Neural cell (in vitro differentiated cells): ENCODE results near the gene RNF145. TPM values are rescaled to one million over a fixed set of nuclear protein-coding genes. Genes with fewer than 3 reads are reported as not detected.
"Not testable (repeated sequence)": the region's sequence is repeated elsewhere in the genome, so short reads cannot be mapped to it uniquely, and the experiment has no call there.

Experiments
- H2AFZ ChIP-seq: fragments of 200-600, 300-800 bp; sonication (generic), shearing (Covaris generic); 2 replicates; pipeline ENCODE4 v1.6.0; 2014; ENCODE audit warnings: low read depth, mild to moderate bottlenecking, antibody characterized with exemption, low read length, moderate library complexity
- H3F3A ChIP-seq: fragments of 200-600 bp; shearing (Covaris generic); 2 replicates; pipeline ENCODE4 v1.6.1; 2016; ENCODE audit warnings: mild to moderate bottlenecking, moderate library complexity, mixed read lengths, antibody characterized with exemption, low read length; ENCODE audit not compliant: insufficient read depth, poor library complexity, severe bottlenecking
- H3K27ac ChIP-seq: fragments of 200-600, 300-800 bp; sonication (generic), shearing (Covaris generic); 2 replicates; pipeline ENCODE4 v1.5.1; 2014; ENCODE audit warnings: mild to moderate bottlenecking, low read length, moderate library complexity
- H3K27me3 ChIP-seq: fragments of 300-800, 200-600 bp; sonication (generic), shearing (Covaris generic); 2 replicates; pipeline ENCODE4 v1.6.0; 2014; ENCODE audit warnings: mild to moderate bottlenecking, low read depth, low read length, moderate library complexity; ENCODE audit not compliant: insufficient read depth
- H3K36me3 ChIP-seq: fragments of 300-800, 200-600 bp; sonication (generic), shearing (Covaris generic); 2 replicates; pipeline ENCODE4 v1.5.1; 2014; ENCODE audit warnings: mild to moderate bottlenecking, antibody characterized with exemption, low read length, moderate library complexity; ENCODE audit not compliant: insufficient read depth
- H3K4me2 ChIP-seq: fragments of 300-800, 200-600 bp; sonication (generic), shearing (Covaris generic); 2 replicates; pipeline ENCODE4 v1.6.0; 2014; ENCODE audit warnings: mild to moderate bottlenecking, low read length
- H3K4me3 ChIP-seq: fragments of 300-800, 200-600 bp; sonication (generic), shearing (Covaris generic); 2 replicates; pipeline ENCODE4 v1.5.1; 2014; ENCODE audit warnings: mild to moderate bottlenecking, low read length, moderate library complexity
- H3K79me2 ChIP-seq: fragments of 200-600 bp; shearing (Covaris generic); replicated peaks from 2 replicates; pipeline ENCODE4 v1.6.0; 2014; ENCODE audit warnings: mild to moderate bottlenecking, low read length, moderate library complexity; ENCODE audit not compliant: insufficient read depth
- H3K9ac ChIP-seq: fragments of 300-800, 200-600 bp; sonication (generic), shearing (Covaris generic); 2 replicates; pipeline ENCODE4 v1.6.1; 2016; ENCODE audit warnings: mild to moderate bottlenecking, low read length, mixed read lengths
- H3K9me2 ChIP-seq: fragments of 200-600 bp; shearing (Covaris generic); 2 replicates; pipeline ENCODE4 v1.6.1; 2016; ENCODE audit warnings: mild to moderate bottlenecking, low read length, mixed read lengths; ENCODE audit not compliant: insufficient read depth
- H3K9me3 ChIP-seq: fragments of 200-600, 300-800 bp; sonication (generic), shearing (Covaris generic); 2 replicates; pipeline ENCODE4 v1.6.1; 2016; ENCODE audit warnings: mild to moderate bottlenecking, mixed run types, low read length, moderate library complexity, mixed read lengths
- H4K20me1 ChIP-seq: fragments of 200-600 bp; shearing (Covaris generic); 2 replicates; pipeline ENCODE4 v1.6.1; 2016; ENCODE audit warnings: mild to moderate bottlenecking, mixed run types; ENCODE audit not compliant: insufficient read depth
- EP300 ChIP-seq: fragments of 450-650 bp; conservative IDR thresholded peaks from 2 replicates; pipeline ENCODE4 v1.6.1; 2014; ENCODE audit warnings: antibody characterized with exemption, mild to moderate bottlenecking, moderate library complexity; ENCODE audit not compliant: poor library complexity, severe bottlenecking
- EZH2 ChIP-seq: fragments of 200-600, 300-800 bp; shearing (Covaris generic), sonication (generic); IDR thresholded peaks from 2 replicates; pipeline ENCODE4 v1.6.1; 2014; ENCODE audit warnings: antibody characterized with exemption, low read length, borderline replicate concordance, mild to moderate bottlenecking; ENCODE audit not compliant: insufficient read depth, poor library complexity, severe bottlenecking
- MXI1 ChIP-seq: fragments of 450-650 bp; conservative IDR thresholded peaks from 2 replicates; pipeline ENCODE4 v1.6.1; 2014; ENCODE audit warnings: antibody characterized with exemption, mild to moderate bottlenecking; ENCODE audit not compliant: poor library complexity, severe bottlenecking
- POLR2AphosphoS5 ChIP-seq: IDR thresholded peaks from 2 replicates; pipeline ENCODE4 v1.6.1; 2012
- RAD21 ChIP-seq: fragments of 450-650 bp; conservative IDR thresholded peaks from 2 replicates; pipeline ENCODE4 v1.6.1; 2014; ENCODE audit warnings: antibody characterized with exemption, mild to moderate bottlenecking, moderate library complexity
- SMC3 ChIP-seq: fragments of 450-650 bp; conservative IDR thresholded peaks from 2 replicates; pipeline ENCODE4 v1.6.1; 2014; ENCODE audit warnings: antibody characterized with exemption, mild to moderate bottlenecking, moderate library complexity; ENCODE audit not compliant: poor library complexity
- TAF1 ChIP-seq: IDR thresholded peaks from 2 replicates; pipeline ENCODE4 v1.6.1; 2012; ENCODE audit warnings: low read depth
- polyA plus RNA-seq: library from polyadenylated mRNA; depleted of rRNA; stranded (reverse); fragments of >200 nt; gene quantifications from 2 replicates; pipeline ENCODE4 v1.2.3, GENCODE V29; 2014
- TF ChIP-seq, protein P1 (sequence below): IDR thresholded peaks from 2 replicates; pipeline ENCODE4 v1.6.1; 2012; ENCODE audit warnings: borderline replicate concordance
- TF ChIP-seq, protein P2 (sequence below): fragments of 450-650 bp; IDR thresholded peaks from 2 replicates; pipeline ENCODE4 v1.5.1; 2014; ENCODE audit warnings: antibody characterized with exemption, mild to moderate bottlenecking, moderate library complexity; ENCODE audit not compliant: poor library complexity, severe bottlenecking

RNF145 gene
- polyA plus RNA-seq, 1 donor from 2014 or later: 52.4 TPM

DNA sequence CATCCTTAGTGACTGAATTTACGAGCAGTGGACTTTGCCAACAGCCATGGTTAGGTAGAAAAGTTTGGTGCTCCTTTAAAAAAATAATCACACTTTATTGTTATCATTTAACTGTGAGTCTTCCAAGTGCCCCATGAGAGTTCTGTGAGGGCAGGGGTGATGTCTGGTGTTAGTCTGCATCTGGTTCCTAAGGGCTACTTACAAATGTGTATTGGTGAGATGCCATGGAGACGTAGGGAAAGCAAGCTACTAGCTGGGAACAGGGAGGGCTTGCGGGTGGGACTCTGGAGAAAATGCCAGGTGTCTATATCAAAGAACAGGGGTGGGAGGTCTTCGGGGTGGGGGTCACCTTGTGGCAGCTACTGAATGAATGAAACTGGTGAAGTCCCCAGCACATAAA lies 62.5 kb downstream of the RNF145 start:
- Histone ChIP-seq H3K9ac (no peak overlapping the region), H3K36me3 (no peaks in the 10 kb centered on the region), H3K9me3 (no peaks in the 10 kb centered on the region), H3K4me3 (no peak overlapping the region), H4K20me1 (no peaks in the 10 kb centered on the region), H3K9me2 (no peaks in the 10 kb centered on the region), H3K27ac (no peak overlapping the region), H3F3A (no peaks in the 10 kb centered on the region), H3K4me2 (no peak overlapping the region), H2AFZ (no peak overlapping the region), H3K27me3 (no peaks in the 10 kb centered on the region), H3K79me2 (no peaks in the 10 kb centered on the region)
- TF ChIP-seq RAD21 (no peak), POLR2AphosphoS5 (no peak), MXI1 (no peak), EP300 (no peak), EZH2 (no peak), TAF1 (no peak), SMC3 (no peak)
- TF ChIP-seq, protein P1, sequence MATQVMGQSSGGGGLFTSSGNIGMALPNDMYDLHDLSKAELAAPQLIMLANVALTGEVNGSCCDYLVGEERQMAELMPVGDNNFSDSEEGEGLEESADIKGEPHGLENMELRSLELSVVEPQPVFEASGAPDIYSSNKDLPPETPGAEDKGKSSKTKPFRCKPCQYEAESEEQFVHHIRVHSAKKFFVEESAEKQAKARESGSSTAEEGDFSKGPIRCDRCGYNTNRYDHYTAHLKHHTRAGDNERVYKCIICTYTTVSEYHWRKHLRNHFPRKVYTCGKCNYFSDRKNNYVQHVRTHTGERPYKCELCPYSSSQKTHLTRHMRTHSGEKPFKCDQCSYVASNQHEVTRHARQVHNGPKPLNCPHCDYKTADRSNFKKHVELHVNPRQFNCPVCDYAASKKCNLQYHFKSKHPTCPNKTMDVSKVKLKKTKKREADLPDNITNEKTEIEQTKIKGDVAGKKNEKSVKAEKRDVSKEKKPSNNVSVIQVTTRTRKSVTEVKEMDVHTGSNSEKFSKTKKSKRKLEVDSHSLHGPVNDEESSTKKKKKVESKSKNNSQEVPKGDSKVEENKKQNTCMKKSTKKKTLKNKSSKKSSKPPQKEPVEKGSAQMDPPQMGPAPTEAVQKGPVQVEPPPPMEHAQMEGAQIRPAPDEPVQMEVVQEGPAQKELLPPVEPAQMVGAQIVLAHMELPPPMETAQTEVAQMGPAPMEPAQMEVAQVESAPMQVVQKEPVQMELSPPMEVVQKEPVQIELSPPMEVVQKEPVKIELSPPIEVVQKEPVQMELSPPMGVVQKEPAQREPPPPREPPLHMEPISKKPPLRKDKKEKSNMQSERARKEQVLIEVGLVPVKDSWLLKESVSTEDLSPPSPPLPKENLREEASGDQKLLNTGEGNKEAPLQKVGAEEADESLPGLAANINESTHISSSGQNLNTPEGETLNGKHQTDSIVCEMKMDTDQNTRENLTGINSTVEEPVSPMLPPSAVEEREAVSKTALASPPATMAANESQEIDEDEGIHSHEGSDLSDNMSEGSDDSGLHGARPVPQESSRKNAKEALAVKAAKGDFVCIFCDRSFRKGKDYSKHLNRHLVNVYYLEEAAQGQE: no peak
- TF ChIP-seq, protein P2, sequence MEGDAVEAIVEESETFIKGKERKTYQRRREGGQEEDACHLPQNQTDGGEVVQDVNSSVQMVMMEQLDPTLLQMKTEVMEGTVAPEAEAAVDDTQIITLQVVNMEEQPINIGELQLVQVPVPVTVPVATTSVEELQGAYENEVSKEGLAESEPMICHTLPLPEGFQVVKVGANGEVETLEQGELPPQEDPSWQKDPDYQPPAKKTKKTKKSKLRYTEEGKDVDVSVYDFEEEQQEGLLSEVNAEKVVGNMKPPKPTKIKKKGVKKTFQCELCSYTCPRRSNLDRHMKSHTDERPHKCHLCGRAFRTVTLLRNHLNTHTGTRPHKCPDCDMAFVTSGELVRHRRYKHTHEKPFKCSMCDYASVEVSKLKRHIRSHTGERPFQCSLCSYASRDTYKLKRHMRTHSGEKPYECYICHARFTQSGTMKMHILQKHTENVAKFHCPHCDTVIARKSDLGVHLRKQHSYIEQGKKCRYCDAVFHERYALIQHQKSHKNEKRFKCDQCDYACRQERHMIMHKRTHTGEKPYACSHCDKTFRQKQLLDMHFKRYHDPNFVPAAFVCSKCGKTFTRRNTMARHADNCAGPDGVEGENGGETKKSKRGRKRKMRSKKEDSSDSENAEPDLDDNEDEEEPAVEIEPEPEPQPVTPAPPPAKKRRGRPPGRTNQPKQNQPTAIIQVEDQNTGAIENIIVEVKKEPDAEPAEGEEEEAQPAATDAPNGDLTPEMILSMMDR: no peak

DNA sequence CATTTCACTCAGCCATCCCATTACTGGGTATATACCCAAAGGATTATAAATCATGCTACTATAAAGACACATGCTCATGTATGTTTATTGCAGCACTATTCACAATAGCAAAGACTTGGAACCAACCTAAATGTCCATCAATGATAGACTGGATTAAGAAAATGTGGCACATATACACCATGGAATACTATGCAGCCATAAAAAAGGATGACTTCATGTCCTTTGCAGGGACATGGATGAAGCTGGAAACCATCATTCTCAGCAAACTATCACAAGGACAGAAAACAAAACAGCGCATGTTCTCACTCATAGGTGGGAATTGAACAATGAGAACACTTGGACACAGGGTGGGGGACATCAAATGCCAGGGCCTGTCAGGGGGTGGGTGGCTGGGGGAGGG lies 64.2 kb downstream of the RNF145 start:
- H3K9ac ChIP-seq, H4K20me1 ChIP-seq, H3K27me3 ChIP-seq, H3F3A ChIP-seq, H3K27ac ChIP-seq, H3K9me2 ChIP-seq, H3K79me2 ChIP-seq, H3K9me3 ChIP-seq, H2AFZ ChIP-seq, H3K4me3 ChIP-seq, H3K4me2 ChIP-seq, H3K36me3 ChIP-seq: not testable (repeated sequence)

DNA sequence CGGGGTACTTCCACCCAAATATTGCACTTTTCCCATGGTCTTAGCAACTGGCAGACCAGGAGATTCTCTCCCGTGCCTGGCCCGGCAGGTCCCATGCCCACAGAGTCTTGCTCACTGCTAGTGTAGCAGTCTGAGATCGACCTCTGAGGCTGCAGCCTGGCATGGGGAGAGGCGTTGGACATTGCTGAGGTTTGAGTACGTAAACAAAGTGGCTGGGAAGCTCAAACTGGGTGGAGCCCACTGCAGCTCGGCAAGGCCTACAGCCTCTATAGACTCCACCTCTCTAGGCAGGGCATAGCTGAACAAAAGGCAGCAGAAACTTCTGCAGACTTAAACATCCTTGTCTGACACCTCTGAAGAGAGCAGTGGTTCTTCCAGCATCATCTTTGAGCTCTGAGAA lies 69.6 kb downstream of the RNF145 start:
- no peak overlapping the region for H3K27ac ChIP-seq
- no peaks in the 10 kb centered on the region for H3K9me3 ChIP-seq
- H4K20me1 ChIP-seq: no peaks in the 10 kb centered on the region
- H3K79me2 ChIP-seq: no peaks in the 10 kb centered on the region
- H3K9me2 ChIP-seq: no peaks in the 10 kb centered on the region
- H3K36me3 ChIP-seq: no peaks in the 10 kb centered on the region
- TF ChIP-seq SMC3 (no peak), RAD21 (no peak), EP300 (no peak), POLR2AphosphoS5 (no peak), TAF1 (no peak)
- TF ChIP-seq, protein P2: no peak
- TF ChIP-seq, protein P1: no peak
- H2AFZ ChIP-seq: no peak overlapping the region
- no peak overlapping the region for H3K9ac ChIP-seq
- H3K27me3 ChIP-seq: no peaks in the 10 kb centered on the region
- H3F3A ChIP-seq: no peaks in the 10 kb centered on the region
- H3K4me3 ChIP-seq: no peak overlapping the region
- no peak overlapping the region for H3K4me2 ChIP-seq
